HepG2 (cell line): ENCODE data around the gene PLXND1. TPM values are rescaled to one million over a fixed set of nuclear protein-coding genes. Genes with fewer than 3 reads are reported as not detected.

Source experiments
- ATM ChIP-seq: fragments of 450-650 bp; IDR thresholded peaks from 2 replicates; pipeline ENCODE4 v1.7.1; 2017; ENCODE audit warnings: mild to moderate bottlenecking, borderline replicate concordance
- ETV6 ChIP-seq: sonication (generic); formaldehyde crosslinking; conservative IDR thresholded peaks from 2 replicates; pipeline ENCODE4 v1.4.0; 2020; ENCODE audit warnings: missing genetic modification reagents
- GPN1 ChIP-seq: sonication (generic); formaldehyde crosslinking; IDR thresholded peaks from 2 replicates; pipeline ENCODE4 v1.5.1; 2020; ENCODE audit warnings: missing genetic modification reagents, borderline replicate concordance
- IRF2 ChIP-seq: IDR thresholded peaks from 2 replicates; pipeline ENCODE4 v1.6.1; 2018; ENCODE audit warnings: missing genetic modification reagents, missing compliant biosample characterization
- NFIB ChIP-seq: sonication (generic); formaldehyde crosslinking; IDR thresholded peaks from 2 replicates; pipeline ENCODE4 v1.9.0; 2021; ENCODE audit warnings: missing genetic modification reagents, mild to moderate bottlenecking, borderline replicate concordance
- PHB2 ChIP-seq: fragments of 450-650 bp; IDR thresholded peaks from 2 replicates; pipeline ENCODE4 v1.6.1; 2018; ENCODE audit not compliant: partially characterized antibody
- PPARG ChIP-seq: conservative IDR thresholded peaks from 2 replicates; pipeline ENCODE4 v1.6.1; 2016; ENCODE audit warnings: missing biosample characterization, missing genetic modification reagents
- ZBTB1 ChIP-seq: sonication (generic); formaldehyde crosslinking; IDR thresholded peaks from 2 replicates; pipeline ENCODE4 v1.4.0; 2020; ENCODE audit warnings: missing genetic modification reagents, borderline replicate concordance
- ZNF703 ChIP-seq: sonication (generic); formaldehyde crosslinking; IDR thresholded peaks from 2 replicates; pipeline ENCODE4 v1.5.1; 2020; ENCODE audit warnings: missing genetic modification reagents, mild to moderate bottlenecking, moderate library complexity, borderline replicate concordance
- ZNF775 ChIP-seq: sonication (generic); formaldehyde crosslinking; IDR thresholded peaks from 2 replicates; pipeline ENCODE4 v1.4.0; 2020; ENCODE audit warnings: missing genetic modification reagents, mild to moderate bottlenecking, moderate library complexity, borderline replicate concordance
- polyA plus RNA-seq, 8 experiments: library from polyadenylated mRNA; depleted of rRNA in 3 of 8; stranded (reverse) in 7 of 8; unstranded in 1 of 8; fragments of >200 nt; fragmentation: Illumina TruSeq in 4 of 8; extraction: Trizol in 4 of 8; gene quantifications; 2 replicates each; pipeline versions ENCODE4 v1.2.1 to v1.2.3, GENCODE V29; 2011 to 2016; ENCODE audit warnings: low read depth in 4 of 8, missing spikeins in 1 of 8, mixed read lengths in 1 of 8; ENCODE audit not compliant: insufficient read depth in 1 of 8
- total RNA-seq, 5 experiments: library from RNA; depleted of rRNA; stranded (reverse); fragments of >200 nt; fragmentation: Illumina TruSeq; extraction: Trizol; gene quantifications; 2 replicates each; pipeline ENCODE4 v1.2.3, GENCODE V29; 2016; ENCODE audit warnings: low read depth in 1 of 5
- TF ChIP-seq, protein P1 (sequence below): sonication (generic); formaldehyde crosslinking; IDR thresholded peaks from 2 replicates; pipeline ENCODE4 v1.5.1; 2020; ENCODE audit warnings: missing genetic modification reagents, mild to moderate bottlenecking, borderline replicate concordance
- TF ChIP-seq, protein P2 (sequence below): IDR thresholded peaks from 2 replicates; pipeline ENCODE4 v1.6.1; 2018; ENCODE audit warnings: missing genetic modification reagents
- TF ChIP-seq, protein P3 (sequence below): sonication (generic); formaldehyde crosslinking; IDR thresholded peaks from 2 replicates; pipeline ENCODE4 v1.4.0; 2020; ENCODE audit warnings: missing genetic modification reagents
- TF ChIP-seq, protein P4 (sequence below): sonication (generic); formaldehyde crosslinking; IDR thresholded peaks from 2 replicates; pipeline ENCODE4 v1.5.0; 2020; ENCODE audit warnings: mild to moderate bottlenecking, missing genetic modification reagents
- TF ChIP-seq, protein P5 (sequence below): sonication (generic); formaldehyde crosslinking; IDR thresholded peaks from 2 replicates; pipeline ENCODE4 v1.4.0; 2020; ENCODE audit warnings: missing genetic modification reagents, borderline replicate concordance

The PLXND1 gene
- total and polyA plus RNA-seq, 2 of the 13 experiments (the other 11 are each of a cell fraction or from before 2014, with no cell fraction given), result 15.9 to 42.0 TPM

DNA sequence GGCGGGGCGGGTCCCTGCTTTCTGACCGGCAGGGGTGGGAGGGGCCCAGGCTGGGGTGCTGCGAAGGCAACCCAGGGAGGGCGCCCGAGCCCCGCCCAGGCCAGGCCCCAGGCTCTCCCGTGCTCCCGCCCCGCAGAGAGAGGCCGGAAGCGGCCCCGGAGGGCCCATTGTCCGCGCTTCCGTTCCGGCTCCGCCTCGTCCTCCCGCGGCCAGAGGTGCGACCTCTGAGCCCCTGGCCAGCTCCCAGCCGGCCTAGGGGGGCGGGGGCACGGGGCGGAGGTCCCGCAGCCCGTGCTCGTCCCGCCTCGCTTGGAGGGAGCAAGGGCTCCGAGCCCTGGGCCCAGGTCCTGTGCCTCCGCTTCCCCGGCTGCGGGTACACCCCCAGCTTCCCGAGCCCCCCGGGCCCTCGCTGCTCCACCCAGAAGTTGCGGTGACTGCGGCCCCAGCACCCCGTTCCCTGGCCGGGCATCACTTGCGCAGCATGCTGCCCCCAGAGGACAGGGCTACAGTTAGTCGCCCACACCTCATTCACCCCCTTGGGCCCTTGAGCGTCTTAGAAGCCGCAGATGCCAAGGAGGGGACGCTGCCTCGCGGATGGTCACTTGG is 20.4 kb upstream of the PLXND1 start (continued):
- TF ChIP-seq, protein P1, sequence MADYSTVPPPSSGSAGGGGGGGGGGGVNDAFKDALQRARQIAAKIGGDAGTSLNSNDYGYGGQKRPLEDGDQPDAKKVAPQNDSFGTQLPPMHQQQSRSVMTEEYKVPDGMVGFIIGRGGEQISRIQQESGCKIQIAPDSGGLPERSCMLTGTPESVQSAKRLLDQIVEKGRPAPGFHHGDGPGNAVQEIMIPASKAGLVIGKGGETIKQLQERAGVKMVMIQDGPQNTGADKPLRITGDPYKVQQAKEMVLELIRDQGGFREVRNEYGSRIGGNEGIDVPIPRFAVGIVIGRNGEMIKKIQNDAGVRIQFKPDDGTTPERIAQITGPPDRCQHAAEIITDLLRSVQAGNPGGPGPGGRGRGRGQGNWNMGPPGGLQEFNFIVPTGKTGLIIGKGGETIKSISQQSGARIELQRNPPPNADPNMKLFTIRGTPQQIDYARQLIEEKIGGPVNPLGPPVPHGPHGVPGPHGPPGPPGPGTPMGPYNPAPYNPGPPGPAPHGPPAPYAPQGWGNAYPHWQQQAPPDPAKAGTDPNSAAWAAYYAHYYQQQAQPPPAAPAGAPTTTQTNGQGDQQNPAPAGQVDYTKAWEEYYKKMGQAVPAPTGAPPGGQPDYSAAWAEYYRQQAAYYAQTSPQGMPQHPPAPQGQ (CRISPR knock-in tag), result no peak
- TF ChIP-seq IRF2 (CRISPR knock-in tag) (peak; percentile 63; the same call in 1 of the 2 replicates), PHB2 (no peak), GPN1 (CRISPR knock-in tag) (no peak; the same call in 1 of the 2 replicates), ZNF775 (no peak), PPARG (peak; percentile 55), NFIB (CRISPR knock-in tag) (0 out of 2 replicates have a peak, but pooled peaks have one; percentile 89), ZBTB1 (CRISPR knock-in tag) (no peak), ATM (no peak), ZNF703 (no peak), ETV6 (CRISPR knock-in tag) (no peak; the same call in 1 of the 2 replicates)
- TF ChIP-seq, protein P2, sequence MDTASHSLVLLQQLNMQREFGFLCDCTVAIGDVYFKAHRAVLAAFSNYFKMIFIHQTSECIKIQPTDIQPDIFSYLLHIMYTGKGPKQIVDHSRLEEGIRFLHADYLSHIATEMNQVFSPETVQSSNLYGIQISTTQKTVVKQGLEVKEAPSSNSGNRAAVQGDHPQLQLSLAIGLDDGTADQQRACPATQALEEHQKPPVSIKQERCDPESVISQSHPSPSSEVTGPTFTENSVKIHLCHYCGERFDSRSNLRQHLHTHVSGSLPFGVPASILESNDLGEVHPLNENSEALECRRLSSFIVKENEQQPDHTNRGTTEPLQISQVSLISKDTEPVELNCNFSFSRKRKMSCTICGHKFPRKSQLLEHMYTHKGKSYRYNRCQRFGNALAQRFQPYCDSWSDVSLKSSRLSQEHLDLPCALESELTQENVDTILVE (CRISPR knock-in tag), result peak; percentile 65; the same call in 1 of the 2 replicates
- TF ChIP-seq, protein P3, sequence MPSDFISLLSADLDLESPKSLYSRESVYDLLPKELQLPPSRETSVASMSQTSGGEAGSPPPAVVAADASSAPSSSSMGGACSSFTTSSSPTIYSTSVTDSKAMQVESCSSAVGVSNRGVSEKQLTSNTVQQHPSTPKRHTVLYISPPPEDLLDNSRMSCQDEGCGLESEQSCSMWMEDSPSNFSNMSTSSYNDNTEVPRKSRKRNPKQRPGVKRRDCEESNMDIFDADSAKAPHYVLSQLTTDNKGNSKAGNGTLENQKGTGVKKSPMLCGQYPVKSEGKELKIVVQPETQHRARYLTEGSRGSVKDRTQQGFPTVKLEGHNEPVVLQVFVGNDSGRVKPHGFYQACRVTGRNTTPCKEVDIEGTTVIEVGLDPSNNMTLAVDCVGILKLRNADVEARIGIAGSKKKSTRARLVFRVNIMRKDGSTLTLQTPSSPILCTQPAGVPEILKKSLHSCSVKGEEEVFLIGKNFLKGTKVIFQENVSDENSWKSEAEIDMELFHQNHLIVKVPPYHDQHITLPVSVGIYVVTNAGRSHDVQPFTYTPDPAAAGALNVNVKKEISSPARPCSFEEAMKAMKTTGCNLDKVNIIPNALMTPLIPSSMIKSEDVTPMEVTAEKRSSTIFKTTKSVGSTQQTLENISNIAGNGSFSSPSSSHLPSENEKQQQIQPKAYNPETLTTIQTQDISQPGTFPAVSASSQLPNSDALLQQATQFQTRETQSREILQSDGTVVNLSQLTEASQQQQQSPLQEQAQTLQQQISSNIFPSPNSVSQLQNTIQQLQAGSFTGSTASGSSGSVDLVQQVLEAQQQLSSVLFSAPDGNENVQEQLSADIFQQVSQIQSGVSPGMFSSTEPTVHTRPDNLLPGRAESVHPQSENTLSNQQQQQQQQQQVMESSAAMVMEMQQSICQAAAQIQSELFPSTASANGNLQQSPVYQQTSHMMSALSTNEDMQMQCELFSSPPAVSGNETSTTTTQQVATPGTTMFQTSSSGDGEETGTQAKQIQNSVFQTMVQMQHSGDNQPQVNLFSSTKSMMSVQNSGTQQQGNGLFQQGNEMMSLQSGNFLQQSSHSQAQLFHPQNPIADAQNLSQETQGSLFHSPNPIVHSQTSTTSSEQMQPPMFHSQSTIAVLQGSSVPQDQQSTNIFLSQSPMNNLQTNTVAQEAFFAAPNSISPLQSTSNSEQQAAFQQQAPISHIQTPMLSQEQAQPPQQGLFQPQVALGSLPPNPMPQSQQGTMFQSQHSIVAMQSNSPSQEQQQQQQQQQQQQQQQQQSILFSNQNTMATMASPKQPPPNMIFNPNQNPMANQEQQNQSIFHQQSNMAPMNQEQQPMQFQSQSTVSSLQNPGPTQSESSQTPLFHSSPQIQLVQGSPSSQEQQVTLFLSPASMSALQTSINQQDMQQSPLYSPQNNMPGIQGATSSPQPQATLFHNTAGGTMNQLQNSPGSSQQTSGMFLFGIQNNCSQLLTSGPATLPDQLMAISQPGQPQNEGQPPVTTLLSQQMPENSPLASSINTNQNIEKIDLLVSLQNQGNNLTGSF, result no peak
- TF ChIP-seq, protein P4, sequence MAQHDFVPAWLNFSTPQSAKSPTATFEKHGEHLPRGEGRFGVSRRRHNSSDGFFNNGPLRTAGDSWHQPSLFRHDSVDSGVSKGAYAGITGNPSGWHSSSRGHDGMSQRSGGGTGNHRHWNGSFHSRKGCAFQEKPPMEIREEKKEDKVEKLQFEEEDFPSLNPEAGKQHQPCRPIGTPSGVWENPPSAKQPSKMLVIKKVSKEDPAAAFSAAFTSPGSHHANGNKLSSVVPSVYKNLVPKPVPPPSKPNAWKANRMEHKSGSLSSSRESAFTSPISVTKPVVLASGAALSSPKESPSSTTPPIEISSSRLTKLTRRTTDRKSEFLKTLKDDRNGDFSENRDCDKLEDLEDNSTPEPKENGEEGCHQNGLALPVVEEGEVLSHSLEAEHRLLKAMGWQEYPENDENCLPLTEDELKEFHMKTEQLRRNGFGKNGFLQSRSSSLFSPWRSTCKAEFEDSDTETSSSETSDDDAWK (CRISPR knock-in tag), result no peak
- TF ChIP-seq, protein P5, sequence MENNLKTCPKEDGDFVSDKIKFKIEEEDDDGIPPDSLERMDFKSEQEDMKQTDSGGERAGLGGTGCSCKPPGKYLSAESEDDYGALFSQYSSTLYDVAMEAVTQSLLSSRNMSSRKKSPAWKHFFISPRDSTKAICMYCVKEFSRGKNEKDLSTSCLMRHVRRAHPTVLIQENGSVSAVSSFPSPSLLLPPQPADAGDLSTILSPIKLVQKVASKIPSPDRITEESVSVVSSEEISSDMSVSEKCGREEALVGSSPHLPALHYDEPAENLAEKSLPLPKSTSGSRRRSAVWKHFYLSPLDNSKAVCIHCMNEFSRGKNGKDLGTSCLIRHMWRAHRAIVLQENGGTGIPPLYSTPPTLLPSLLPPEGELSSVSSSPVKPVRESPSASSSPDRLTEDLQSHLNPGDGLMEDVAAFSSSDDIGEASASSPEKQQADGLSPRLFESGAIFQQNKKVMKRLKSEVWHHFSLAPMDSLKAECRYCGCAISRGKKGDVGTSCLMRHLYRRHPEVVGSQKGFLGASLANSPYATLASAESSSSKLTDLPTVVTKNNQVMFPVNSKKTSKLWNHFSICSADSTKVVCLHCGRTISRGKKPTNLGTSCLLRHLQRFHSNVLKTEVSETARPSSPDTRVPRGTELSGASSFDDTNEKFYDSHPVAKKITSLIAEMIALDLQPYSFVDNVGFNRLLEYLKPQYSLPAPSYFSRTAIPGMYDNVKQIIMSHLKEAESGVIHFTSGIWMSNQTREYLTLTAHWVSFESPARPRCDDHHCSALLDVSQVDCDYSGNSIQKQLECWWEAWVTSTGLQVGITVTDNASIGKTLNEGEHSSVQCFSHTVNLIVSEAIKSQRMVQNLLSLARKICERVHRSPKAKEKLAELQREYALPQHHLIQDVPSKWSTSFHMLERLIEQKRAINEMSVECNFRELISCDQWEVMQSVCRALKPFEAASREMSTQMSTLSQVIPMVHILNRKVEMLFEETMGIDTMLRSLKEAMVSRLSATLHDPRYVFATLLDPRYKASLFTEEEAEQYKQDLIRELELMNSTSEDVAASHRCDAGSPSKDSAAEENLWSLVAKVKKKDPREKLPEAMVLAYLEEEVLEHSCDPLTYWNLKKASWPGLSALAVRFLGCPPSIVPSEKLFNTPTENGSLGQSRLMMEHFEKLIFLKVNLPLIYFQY (CRISPR knock-in tag), result no peak
